Erythroblast (primary cell): ENCODE results near the gene PCDHA10.
"Not testable (repeated sequence)": the region's sequence is repeated elsewhere in the genome, so short reads cannot be mapped to it uniquely, and the experiment has no call there.

Experiments used
- DNase-seq, 2 experiments: peaks; one replicate each; lab custom pipeline; 2025; lab: John Stamatoyannopoulos, UW
- GATA1 ChIP-seq: IDR thresholded peaks from 2 replicates; pipeline ENCODE4 v1.6.1; 2011; ENCODE audit warnings: low read depth, mild to moderate bottlenecking, control low read depth, low read length, moderate library complexity
- POLR2A ChIP-seq: IDR thresholded peaks from 2 replicates; pipeline ENCODE4 v1.6.1; 2011; ENCODE audit warnings: mild to moderate bottlenecking, low read length

Gene PCDHA10, protein sequence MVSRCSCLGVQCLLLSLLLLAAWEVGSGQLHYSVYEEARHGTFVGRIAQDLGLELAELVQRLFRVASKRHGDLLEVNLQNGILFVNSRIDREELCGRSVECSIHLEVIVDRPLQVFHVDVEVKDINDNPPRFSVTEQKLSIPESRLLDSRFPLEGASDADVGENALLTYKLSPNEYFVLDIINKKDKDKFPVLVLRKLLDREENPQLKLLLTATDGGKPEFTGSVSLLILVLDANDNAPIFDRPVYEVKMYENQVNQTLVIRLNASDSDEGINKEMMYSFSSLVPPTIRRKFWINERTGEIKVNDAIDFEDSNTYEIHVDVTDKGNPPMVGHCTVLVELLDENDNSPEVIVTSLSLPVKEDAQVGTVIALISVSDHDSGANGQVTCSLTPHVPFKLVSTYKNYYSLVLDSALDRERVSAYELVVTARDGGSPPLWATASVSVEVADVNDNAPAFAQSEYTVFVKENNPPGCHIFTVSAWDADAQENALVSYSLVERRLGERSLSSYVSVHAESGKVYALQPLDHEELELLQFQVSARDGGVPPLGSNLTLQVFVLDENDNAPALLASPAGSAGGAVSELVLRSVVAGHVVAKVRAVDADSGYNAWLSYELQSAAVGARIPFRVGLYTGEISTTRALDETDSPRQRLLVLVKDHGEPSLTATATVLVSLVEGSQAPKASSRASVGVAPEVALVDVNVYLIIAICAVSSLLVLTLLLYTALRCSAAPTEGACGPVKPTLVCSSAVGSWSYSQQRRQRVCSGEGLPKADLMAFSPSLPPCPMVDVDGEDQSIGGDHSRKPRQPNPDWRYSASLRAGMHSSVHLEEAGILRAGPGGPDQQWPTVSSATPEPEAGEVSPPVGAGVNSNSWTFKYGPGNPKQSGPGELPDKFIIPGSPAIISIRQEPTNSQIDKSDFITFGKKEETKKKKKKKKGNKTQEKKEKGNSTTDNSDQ

DNA sequence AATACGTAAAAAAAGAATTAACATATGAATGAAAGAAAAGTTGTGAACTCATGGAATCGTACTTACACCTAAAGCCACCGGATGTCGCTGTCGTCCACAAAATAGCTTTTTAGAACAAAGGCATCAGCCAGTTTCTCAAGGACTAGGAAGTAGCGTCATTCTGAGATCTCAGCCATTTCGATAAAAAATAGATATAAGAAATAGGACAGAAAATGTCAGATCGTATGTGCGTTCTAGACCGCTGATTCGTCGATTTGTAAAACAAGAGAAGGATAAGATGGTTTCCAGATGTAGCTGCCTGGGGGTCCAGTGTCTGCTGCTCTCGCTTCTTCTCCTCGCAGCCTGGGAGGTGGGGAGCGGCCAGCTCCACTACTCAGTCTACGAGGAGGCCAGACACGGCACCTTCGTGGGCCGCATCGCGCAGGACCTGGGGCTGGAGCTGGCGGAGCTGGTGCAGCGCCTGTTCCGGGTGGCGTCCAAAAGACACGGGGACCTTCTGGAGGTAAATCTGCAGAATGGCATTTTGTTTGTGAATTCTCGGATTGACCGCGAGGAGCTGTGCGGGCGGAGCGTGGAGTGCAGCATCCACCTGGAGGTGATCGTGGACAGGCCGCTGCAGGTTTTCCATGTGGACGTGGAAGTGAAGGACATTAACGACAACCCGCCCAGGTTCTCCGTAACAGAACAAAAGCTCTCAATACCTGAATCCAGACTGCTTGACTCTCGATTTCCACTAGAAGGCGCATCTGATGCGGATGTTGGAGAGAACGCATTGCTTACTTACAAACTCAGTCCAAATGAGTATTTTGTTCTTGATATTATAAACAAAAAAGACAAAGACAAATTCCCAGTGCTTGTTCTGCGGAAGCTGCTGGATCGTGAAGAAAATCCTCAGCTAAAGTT is at the start of gene PCDHA10:
Gene PCDHA10 (plus strand): TSS at position 126 of the 903 bp plus-strand sequence. CDS start 152 bp downstream, at position 278.
- TF ChIP-seq POLR2A (no peak), GATA1 (no peak)
- peak in 1 of 2 experiments; percentile 11 for DNase-seq

DNA sequence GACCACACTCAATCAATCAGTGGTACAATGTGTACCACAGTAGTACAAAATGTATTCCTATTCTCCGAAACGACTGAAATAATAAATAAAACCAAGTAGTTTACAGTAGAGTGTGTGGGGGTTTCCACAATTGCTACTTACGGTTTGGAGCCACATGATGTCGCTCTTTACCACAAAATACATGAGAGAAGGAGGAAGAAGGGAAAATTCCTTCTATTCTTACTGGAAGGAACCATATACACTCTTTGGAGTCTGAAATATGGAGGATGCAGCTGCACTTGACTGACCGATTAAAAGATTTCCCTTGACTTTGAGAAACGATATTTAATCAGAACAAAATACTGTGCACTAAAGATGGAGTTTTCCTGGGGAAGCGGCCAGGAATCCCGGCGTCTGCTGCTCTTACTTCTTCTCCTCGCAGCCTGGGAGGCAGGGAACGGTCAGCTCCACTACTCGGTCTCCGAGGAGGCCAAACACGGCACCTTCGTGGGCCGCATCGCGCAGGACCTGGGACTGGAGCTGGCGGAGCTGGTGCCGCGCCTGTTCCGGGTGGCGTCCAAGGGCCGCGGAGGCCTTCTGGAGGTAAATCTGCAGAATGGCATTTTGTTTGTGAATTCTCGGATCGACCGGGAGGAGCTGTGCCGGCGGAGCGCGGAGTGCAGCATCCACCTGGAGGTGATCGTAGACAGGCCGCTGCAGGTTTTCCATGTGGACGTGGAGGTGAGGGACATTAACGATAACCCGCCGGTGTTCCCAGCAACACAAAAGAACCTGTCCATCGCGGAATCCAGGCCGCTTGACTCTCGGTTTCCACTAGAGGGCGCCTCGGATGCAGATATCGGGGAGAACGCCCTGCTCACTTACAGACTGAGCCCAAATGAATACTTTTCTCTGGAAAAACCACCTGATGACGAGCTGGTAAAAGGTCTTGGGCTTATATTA is 48.6 kb upstream of the PCDHA10 start, which contains the start of gene PCDHA4:
Gene PCDHA4 (plus strand): TSS at position 235 of the 942 bp plus-strand sequence.
- DNase-seq = peak; percentile 17 to 46
- TF ChIP-seq POLR2A (no peak), GATA1 (no peak)

DNA sequence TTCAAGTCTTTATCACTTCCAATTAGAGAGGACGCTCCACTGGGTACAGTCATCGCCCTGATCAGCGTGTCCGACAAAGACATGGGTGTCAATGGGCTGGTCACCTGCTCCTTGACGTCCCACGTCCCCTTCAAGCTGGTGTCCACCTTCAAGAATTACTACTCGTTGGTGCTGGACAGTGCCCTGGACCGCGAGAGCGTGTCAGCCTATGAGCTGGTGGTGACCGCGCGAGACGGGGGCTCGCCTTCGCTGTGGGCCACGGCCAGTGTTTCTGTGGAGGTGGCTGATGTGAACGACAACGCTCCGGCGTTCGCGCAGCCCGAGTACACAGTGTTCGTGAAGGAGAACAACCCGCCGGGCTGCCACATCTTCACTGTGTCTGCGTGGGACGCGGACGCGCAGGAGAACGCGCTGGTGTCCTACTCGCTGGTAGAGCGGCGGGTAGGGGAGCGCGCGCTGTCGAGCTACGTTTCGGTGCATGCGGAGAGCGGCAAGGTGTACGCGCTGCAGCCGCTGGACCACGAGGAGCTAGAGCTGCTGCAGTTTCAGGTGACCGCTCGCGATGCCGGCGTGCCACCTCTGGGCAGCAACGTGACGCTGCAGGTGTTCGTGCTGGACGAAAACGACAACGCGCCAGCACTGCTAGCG is 47.3 kb upstream of the PCDHA10 start:
- DNase-seq = not testable (repeated sequence)

DNA sequence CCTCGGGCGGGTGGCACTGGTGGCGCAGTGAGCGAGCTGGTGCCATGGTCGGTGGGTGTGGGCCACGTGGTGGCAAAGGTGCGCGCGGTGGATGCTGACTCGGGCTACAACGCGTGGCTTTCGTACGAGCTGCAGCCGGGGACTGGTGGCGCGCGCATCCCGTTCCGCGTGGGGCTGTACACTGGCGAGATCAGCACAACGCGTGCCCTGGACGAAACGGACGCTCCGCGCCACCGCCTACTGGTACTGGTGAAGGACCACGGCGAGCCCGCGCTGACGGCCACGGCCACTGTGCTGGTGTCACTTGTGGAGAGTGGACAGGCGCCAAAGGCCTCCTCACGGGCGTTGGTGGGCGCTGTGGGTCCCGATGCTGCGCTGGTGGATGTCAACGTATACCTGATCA is 46.8 kb upstream of the PCDHA10 start:
- DNase-seq = no peak
- TF ChIP-seq POLR2A (no peak), GATA1 (no peak)

DNA sequence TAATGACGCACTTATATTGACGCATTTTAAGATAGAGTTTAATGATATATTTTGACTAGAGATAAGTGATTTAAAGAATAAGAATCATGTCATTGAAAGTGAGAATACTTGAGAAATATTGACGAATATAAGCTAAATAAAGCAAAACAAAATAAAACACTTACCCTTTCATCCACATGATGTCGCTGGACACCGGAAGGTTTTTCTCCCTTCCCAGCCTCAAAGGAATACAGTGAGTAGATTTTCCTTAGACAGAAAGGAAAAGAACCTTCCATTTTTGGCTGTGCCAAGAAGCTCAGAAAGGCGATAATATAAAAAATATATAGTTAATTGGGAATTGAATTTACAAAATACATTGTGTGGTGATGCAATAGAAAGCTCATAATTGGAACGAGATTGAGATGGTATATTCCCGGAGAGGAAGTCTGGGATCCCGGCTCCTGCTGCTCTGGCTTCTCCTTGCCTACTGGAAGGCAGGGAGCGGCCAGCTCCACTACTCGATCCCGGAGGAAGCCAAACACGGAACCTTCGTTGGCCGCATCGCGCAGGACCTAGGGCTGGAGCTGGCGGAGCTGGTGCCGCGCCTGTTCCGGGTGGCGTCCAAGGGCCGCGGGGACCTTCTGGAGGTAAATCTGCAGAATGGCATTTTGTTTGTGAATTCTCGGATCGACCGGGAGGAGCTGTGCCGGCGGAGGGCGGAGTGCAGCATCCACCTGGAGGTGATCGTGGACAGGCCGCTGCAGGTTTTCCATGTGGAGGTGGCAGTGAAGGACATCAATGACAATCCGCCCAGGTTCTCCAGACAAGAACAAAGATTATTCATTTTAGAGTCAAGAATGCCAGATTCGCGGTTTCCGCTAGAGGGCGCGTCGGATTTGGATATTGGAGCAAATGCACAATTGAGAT is 34.1 kb upstream of the PCDHA10 start, which contains the start of gene PCDHA5:
Gene PCDHA5 (plus strand): TSS at position 239 of the 906 bp plus-strand sequence.
- peak; percentile 30 to 42 for DNase-seq
- no peak for TF ChIP-seq GATA1
- TF ChIP-seq POLR2A = no peak

DNA sequence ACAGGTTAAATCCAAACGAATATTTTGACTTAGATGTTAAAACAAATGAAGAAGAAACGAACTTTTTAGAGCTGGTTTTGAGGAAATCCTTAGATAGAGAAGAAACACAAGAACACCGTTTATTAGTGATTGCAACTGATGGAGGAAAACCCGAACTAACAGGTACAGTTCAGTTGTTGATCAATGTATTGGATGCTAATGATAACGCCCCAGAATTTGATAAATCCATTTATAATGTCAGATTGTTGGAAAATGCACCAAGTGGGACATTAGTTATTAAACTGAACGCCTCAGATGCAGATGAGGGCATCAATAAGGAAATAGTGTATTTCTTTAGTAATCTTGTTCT is 33.4 kb upstream of the PCDHA10 start:
- TF ChIP-seq POLR2A (no peak), GATA1 (no peak)
- DNase-seq = no peak

DNA sequence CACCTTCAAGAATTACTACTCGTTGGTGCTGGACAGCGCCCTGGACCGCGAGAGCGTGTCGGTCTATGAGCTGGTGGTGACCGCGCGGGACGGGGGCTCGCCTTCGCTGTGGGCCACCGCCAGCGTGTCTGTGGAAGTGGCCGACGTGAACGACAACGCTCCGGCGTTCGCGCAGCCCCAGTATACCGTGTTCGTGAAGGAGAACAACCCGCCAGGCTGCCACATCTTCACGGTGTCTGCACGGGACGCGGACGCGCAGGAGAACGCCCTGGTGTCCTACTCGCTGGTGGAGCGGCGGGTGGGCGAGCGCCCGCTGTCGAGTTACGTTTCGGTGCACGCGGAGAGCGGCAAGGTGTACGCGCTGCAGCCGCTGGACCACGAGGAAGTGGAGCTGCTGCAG is 32.7 kb upstream of the PCDHA10 start:
- not testable (repeated sequence) for DNase-seq

DNA sequence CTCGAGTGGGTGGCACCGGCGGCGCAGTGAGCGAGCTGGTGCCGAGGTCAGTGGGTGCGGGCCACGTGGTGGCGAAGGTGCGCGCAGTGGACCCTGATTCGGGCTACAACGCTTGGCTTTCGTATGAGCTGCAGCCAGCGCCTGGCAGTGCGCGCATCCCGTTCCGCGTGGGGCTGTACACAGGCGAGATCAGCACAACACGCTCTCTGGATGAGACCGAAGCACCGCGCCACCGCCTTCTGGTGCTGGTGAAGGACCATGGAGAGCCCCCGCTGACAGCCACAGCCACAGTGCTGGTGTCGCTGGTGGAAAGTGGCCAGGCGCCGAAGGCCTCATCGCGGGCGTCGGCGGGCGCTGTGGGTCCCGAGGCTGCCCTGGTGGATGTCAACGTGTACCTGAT is 32.2 kb upstream of the PCDHA10 start:
- no peak for DNase-seq
- TF ChIP-seq GATA1 = no peak
- TF ChIP-seq POLR2A = no peak

DNA sequence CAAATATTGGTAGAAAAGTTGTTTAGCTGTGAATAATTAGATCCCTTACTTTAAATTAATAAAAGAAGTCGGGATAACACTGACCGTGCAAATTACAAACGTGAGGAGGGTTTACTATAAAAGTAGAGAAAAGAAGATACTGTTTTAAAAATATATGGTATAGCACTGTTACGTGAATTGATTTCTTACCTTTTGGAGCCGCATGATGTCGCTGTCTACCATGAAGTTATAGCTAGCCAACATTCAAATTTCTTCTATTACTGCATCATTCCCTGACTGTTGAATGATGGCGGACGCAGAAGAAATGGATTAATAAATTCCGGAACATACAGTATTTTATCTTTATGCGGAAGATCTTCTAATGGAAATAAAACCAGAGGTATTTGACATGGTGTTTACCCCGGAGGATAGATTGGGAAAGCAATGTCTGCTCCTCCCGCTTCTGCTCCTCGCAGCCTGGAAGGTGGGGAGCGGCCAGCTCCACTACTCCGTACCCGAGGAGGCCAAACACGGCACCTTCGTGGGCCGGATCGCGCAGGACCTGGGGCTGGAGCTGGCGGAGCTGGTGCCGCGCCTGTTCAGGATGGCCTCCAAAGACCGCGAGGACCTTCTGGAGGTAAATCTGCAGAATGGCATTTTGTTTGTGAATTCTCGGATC is 27.9 kb upstream of the PCDHA10 start, which contains the start of gene PCDHA6:
Gene PCDHA6 (plus strand): TSS at position 257 of the 658 bp plus-strand sequence. CDS start 132 bp downstream, at position 389.
- DNase-seq = peak in 1 of 2 experiments; percentile 2
- TF ChIP-seq POLR2A (no peak), GATA1 (no peak)

DNA sequence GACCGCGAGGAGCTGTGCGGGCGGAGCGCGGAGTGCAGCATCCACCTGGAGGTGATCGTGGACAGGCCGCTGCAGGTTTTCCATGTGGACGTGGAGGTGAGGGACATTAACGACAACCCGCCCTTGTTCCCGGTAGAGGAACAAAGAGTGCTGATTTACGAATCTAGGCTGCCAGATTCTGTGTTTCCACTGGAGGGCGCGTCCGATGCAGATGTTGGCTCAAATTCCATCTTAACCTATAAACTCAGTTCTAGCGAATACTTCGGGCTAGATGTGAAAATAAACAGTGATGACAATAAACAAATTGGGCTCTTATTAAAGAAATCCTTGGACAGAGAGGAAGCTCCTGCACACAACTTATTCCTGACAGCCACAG is 27.3 kb upstream of the PCDHA10 start:
- no peak for DNase-seq
- TF ChIP-seq GATA1 = no peak
- TF ChIP-seq POLR2A = no peak

DNA sequence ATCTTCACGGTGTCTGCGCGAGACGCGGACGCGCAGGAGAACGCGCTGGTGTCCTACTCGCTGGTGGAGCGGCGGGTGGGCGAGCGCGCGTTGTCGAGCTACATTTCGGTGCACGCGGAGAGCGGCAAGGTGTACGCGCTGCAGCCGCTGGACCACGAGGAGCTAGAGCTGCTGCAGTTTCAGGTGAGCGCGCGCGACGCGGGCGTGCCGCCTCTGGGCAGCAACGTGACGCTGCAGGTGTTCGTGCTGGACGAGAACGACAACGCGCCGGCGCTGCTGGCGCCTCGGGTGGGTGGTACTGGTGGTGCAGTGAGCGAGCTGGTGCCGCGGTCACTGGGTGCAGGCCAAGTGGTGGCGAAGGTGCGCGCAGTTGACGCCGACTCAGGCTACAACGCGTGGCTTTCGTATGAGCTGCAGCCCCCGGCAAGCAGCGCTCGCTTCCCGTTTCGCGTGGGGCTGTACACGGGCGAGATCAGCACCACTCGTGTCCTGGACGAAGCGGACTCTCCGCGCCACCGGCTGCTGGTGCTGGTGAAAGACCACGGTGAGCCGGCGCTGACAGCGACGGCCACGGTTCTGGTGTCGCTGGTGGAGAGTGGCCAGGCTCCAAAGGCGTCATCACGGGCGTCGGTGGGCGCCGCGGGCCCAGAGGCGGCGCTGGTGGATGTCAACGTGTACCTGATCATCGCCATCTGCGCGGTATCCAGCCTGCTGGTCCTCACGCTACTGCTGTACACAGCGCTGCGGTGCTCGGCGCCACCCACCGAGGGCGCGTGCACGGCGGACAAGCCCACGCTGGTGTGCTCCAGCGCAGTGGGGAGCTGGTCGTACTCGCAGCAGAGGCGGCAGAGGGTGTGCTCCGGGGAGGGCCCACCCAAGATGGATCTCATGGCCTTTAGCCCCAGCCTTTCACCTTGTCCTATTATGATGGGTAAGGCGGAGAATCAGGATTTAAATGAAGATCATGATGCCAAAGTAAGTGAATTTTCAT is 25.9 kb upstream of the PCDHA10 start:
- DNase-seq = not testable (repeated sequence)
